ENCODE measurements around the gene PRKCA. TPM values are rescaled to one million over a fixed set of nuclear protein-coding genes. Genes with fewer than 3 reads are reported as not detected.

Gene PRKCA
- total RNA-seq, 3 donors from 2014 or later, result 42.3 to 77.7 (median 56.3) TPM

GRCh38 chr17:66834426-66834918 lies 532.1 kb downstream of the PRKCA start:
- Histone ChIP-seq H3K4me3 (no peak overlapping the region), H3K4me1 (ENCODE audit: low read depth) (no peaks in the 10 kb centered on the region), H3K36me3 (ENCODE audit: low read depth) (no peaks in the 10 kb centered on the region), H3K9me3 (no peaks in the 10 kb centered on the region)
- no peak for DNase-seq
- TF ChIP-seq CTCF (IDR thresholded peaks at IDR 0.05), result no peak
- intact Hi-C loops (cut with DNase I, micrococcal nuclease), result no loop called here
- no peak for ATAC-seq

GRCh38 chr17:66834919-66835454 lies 532.6 kb downstream of the PRKCA start, which contains the start of gene CACNG5:
TSS of gene CACNG5 (plus strand) at chr17:66835117. CDS start at chr17:66877333, 42,216 bp downstream.
- no peak for TF ChIP-seq CTCF (IDR thresholded peaks at IDR 0.05)
- DNase-seq, result no peak
- no peaks in the 10 kb centered on the region for H3K9me3 ChIP-seq
- H3K4me3 ChIP-seq, result no peak within 1 kb of the TSS
- peak; percentile 45 for ATAC-seq
- H3K36me3 ChIP-seq (ENCODE audit: low read depth), result no peaks in the 10 kb centered on the region
- intact Hi-C loops (cut with DNase I, micrococcal nuclease), result no loop called here
- H3K4me1 ChIP-seq (ENCODE audit: low read depth), result no peaks in the 10 kb centered on the region

GRCh38 chr17:66835476-66835875 lies 533.1 kb downstream of the PRKCA start:
- no peak for DNase-seq
- TF ChIP-seq CTCF (IDR thresholded peaks at IDR 0.05), result no peak
- ATAC-seq, result no peak
- Histone ChIP-seq H3K9me3 (no peaks in the 10 kb centered on the region), H3K4me3 (no peak overlapping the region), H3K4me1 (ENCODE audit: low read depth) (no peaks in the 10 kb centered on the region), H3K36me3 (ENCODE audit: low read depth) (no peaks in the 10 kb centered on the region)
- intact Hi-C loops (cut with DNase I, micrococcal nuclease), result no loop called here

GRCh38 chr17:66836063-66837005 lies 533.9 kb downstream of the PRKCA start:
- no peaks in the 10 kb centered on the region for H3K4me1 ChIP-seq (ENCODE audit: low read depth)
- no peaks in the 10 kb centered on the region for H3K9me3 ChIP-seq
- intact Hi-C loops (cut with DNase I, micrococcal nuclease), result no loop called here

GRCh38 chr17:66837226-66837625 lies 534.8 kb downstream of the PRKCA start:
- H3K9me3 ChIP-seq, result no peaks in the 10 kb centered on the region
- intact Hi-C loops (cut with DNase I, micrococcal nuclease), result no loop called here
- no peak for ATAC-seq
- no peak overlapping the region for H3K4me3 ChIP-seq
- no peaks in the 10 kb centered on the region for H3K4me1 ChIP-seq (ENCODE audit: low read depth)
- TF ChIP-seq CTCF (IDR thresholded peaks at IDR 0.05), result no peak
- DNase-seq, result no peak
- no peaks in the 10 kb centered on the region for H3K36me3 ChIP-seq (ENCODE audit: low read depth)

More at GRCh38 chr17:66836063-66837005, 533.9 kb downstream of the PRKCA start:
- Histone ChIP-seq H3K4me3 (no peak overlapping the region), H3K36me3 (ENCODE audit: low read depth) (no peaks in the 10 kb centered on the region)
- TF ChIP-seq CTCF (IDR thresholded peaks at IDR 0.05), result no peak
- no peak for DNase-seq
- no peak for ATAC-seq
